Stimulated activated CD8-positive, alpha-beta memory T cell treated with anti-CD3 and anti-CD28 coated beads, Interleukin-2, amount 100 ng/mL, for 1 hour (primary cell): Measurements from ENCODE around the gene EYA2.
"Not testable (repeated sequence)": the region's sequence is repeated elsewhere in the genome, so short reads cannot be mapped to it uniquely, and the experiment has no call there.

Experiments used
- DNase-seq, 2 donors: peaks; one replicate each; pipeline ENCODE4 v3.0.0-alpha.2; 2020; ENCODE audit warnings: low read depth in 2 of 2

The EYA2 gene

GRCh38 chr20:46897328-46897880 is 2.8 kb downstream of the EYA2 start:
- DNase-seq, result no peak

GRCh38 chr20:46898423-46898822 is 3.8 kb downstream of the EYA2 start:
- DNase-seq, result no peak

GRCh38 chr20:46899621-46900020 is 5.0 kb downstream of the EYA2 start:
- DNase-seq, result no peak

- DNase-seq, result no peak
Measured at GRCh38 chr20:46900086-46900485, 5.4 kb downstream of the EYA2 start.

GRCh38 chr20:46900826-46901225 is 6.2 kb downstream of the EYA2 start:
- DNase-seq, result no peak

GRCh38 chr20:46901638-46902037 is 7.0 kb downstream of the EYA2 start:
- no peak for DNase-seq

- no peak for DNase-seq
Measured at GRCh38 chr20:46903256-46903655, 8.6 kb downstream of the EYA2 start.

GRCh38 chr20:46903937-46904336 is 9.3 kb downstream of the EYA2 start:
- DNase-seq, result no peak

- no peak for DNase-seq
Measured at GRCh38 chr20:46905364-46906125, 10.9 kb downstream of the EYA2 start.

- DNase-seq, result no peak
Measured at GRCh38 chr20:46913329-46914044, 18.8 kb downstream of the EYA2 start.

- no peak for DNase-seq
Measured at GRCh38 chr20:46914789-46915379, 20.2 kb downstream of the EYA2 start.

GRCh38 chr20:46915575-46916257 is 21.1 kb downstream of the EYA2 start:
- DNase-seq, result no peak

GRCh38 chr20:46916258-46916603 is 21.6 kb downstream of the EYA2 start:
- DNase-seq, result no peak

- DNase-seq, result no peak
Measured at GRCh38 chr20:46917155-46917554, 22.5 kb downstream of the EYA2 start.

- no peak for DNase-seq
Measured at GRCh38 chr20:46920114-46920513, 25.5 kb downstream of the EYA2 start.

GRCh38 chr20:46922841-46923240 is 28.2 kb downstream of the EYA2 start:
- not testable (repeated sequence) for DNase-seq

GRCh38 chr20:46923550-46923949 is 28.9 kb downstream of the EYA2 start:
- no peak for DNase-seq

- DNase-seq, result no peak
Measured at GRCh38 chr20:46928580-46929132, 34.0 kb downstream of the EYA2 start.

GRCh38 chr20:46929902-46930301 is 35.3 kb downstream of the EYA2 start:
- no peak for DNase-seq

GRCh38 chr20:46930640-46931339 is 36.1 kb downstream of the EYA2 start:
- DNase-seq, result no peak

GRCh38 chr20:46931699-46932098 is 37.1 kb downstream of the EYA2 start:
- DNase-seq, result no peak
